ENCODE measurements around the gene MEIS3. TPM values are rescaled to one million over a fixed set of nuclear protein-coding genes. Genes with fewer than 3 reads are reported as not detected.

Gene MEIS3
- total RNA-seq, 1 experiment from 2014 or later, result 35.8 TPM

GRCh38 chr19:47353307-47353712, 66.0 kb downstream of the MEIS3 start:
- Histone ChIP-seq H3K4me2 (ENCODE audit: low read length) (no peak overlapping the region), H4K20me1 (ENCODE audit: insufficient read depth) (no peaks in the 10 kb centered on the region), H2AFZ (ENCODE audit: low read depth, low read length, poor library complexity, severe bottlenecking) (no peak overlapping the region), H3K4me3 (replicated peaks in 1 of 2; ENCODE audit: low read depth in 1 of 2, low read length in 2 of 2) (no peak overlapping the region), H3K9me2 (ENCODE audit: insufficient read depth) (no peaks in the 10 kb centered on the region), H3K27me3 (ENCODE audit: insufficient read depth, low read length) (no peaks in the 10 kb centered on the region), H3K27ac (ENCODE audit: low read depth, low read length) (no peak overlapping the region), H3K79me2 (ENCODE audit: insufficient read depth, low read length) (peaks cover 86% of the 10 kb centered on the region), H3K9me3 (ENCODE audit: control insufficient read depth in 1 of 2, insufficient read depth in 1 of 2, low read depth in 1 of 2, low read length in 2 of 2) (no peaks in the 10 kb centered on the region), H3K4me1 (ENCODE audit: control insufficient read depth in 1 of 2, insufficient read depth in 2 of 2, low read length in 2 of 2) (peaks cover 15 to 22% of the 10 kb centered on the region in 2 experiments; a peak in 3 of 4 replicates), H3K36me3 (ENCODE audit: control insufficient read depth in 1 of 2, insufficient read depth in 2 of 2, low read length in 2 of 2) (peaks cover 39 to 52% of the 10 kb centered on the region in 2 experiments), H3K9ac (ENCODE audit: low read length) (no peak overlapping the region)
- intact Hi-C loops (cut with micrococcal nuclease), result no loop called here
- DNase-seq (ENCODE audit: low read depth, low spot score) (no peak), ATAC-seq (no peak)
- no peak for TF ChIP-seq REST (IDR thresholded peaks at IDR 0.05; ENCODE audit: low read depth)
- no peak for TF ChIP-seq ZBTB33 (IDR thresholded peaks at IDR 0.05; ENCODE audit: extremely low read depth, insufficient replicate concordance, low read length)
- no peak for TF ChIP-seq ZNF274 (IDR thresholded peaks at IDR 0.05; ENCODE audit: low read depth, low read length)
- no peak for TF ChIP-seq JUND (IDR thresholded peaks at IDR 0.05)
- TF ChIP-seq YY1 (IDR thresholded peaks at IDR 0.05; ENCODE audit: extremely low read depth, insufficient replicate concordance, low read depth, low read length), result no peak
- TF ChIP-seq RAD21 (IDR thresholded peaks at IDR 0.05; ENCODE audit: low read depth), result no peak
- no peak for TF ChIP-seq POLR2AphosphoS5 (IDR thresholded peaks at IDR 0.05; ENCODE audit: low read depth, low read length)
- no peak for TF ChIP-seq POLR2A (IDR thresholded peaks at IDR 0.05; ENCODE audit: borderline replicate concordance, extremely low read depth, insufficient read depth, insufficient read length)
- TF ChIP-seq ATF3 (IDR thresholded peaks at IDR 0.05), result no peak
- no peak for TF ChIP-seq TCF7L2 (IDR thresholded peaks at IDR 0.05; ENCODE audit: borderline replicate concordance, extremely low read depth, insufficient read depth, insufficient read length)
- no peak for TF ChIP-seq MAX (IDR thresholded peaks at IDR 0.05)
- no peak for TF ChIP-seq EZH2phosphoT487 (IDR thresholded peaks at IDR 0.05; ENCODE audit: borderline replicate concordance)
- TF ChIP-seq SRF (IDR thresholded peaks at IDR 0.05; ENCODE audit: low read depth), result no peak
- no peak for TF ChIP-seq SIN3A (IDR thresholded peaks at IDR 0.05; ENCODE audit: low read depth)
- no peak for TF ChIP-seq FOSL1 (IDR thresholded peaks at IDR 0.05; ENCODE audit: low read depth)
- no peak for TF ChIP-seq CEBPB (IDR thresholded peaks at IDR 0.05; ENCODE audit: low read depth)
- no peak for TF ChIP-seq SP1 (IDR thresholded peaks at IDR 0.05; ENCODE audit: low read depth)
- TF ChIP-seq EZH2 (IDR thresholded peaks at IDR 0.05), result no peak
- no peak for TF ChIP-seq ZFX (IDR thresholded peaks at IDR 0.05)
- ChIA-PET POLR2A (no interaction called here), CTCF (no interaction called here), RAD21 (ENCODE audit: low non-redundant PET in 1 of 2, low total read pairs in 2 of 2, uncharacterized antibody in 2 of 2, unreplicated experiment in 2 of 2) (no interaction called here)
- no TSS peak for BruUV-seq (replicated peaks)
